WERI-Rb-1 (cell line): ENCODE data around the gene HIVEP3.

Experiments
- DNase-seq: peaks from one replicate; pipeline ENCODE4 v3.0.0-alpha.2; 2020
- H3K27ac ChIP-seq: fragments of 250-450 bp; sonication (Bioruptor Pico); 2 replicates; pipeline ENCODE4 v1.5.1; 2020; ENCODE audit warnings: mild to moderate bottlenecking, moderate library complexity
- H3K27me3 ChIP-seq: fragments of 250-450 bp; sonication (Bioruptor Pico); 2 replicates; pipeline ENCODE4 v1.5.1; 2021; ENCODE audit warnings: mild to moderate bottlenecking, low read depth, moderate library complexity; ENCODE audit not compliant: insufficient read depth, severe bottlenecking
- H3K36me3 ChIP-seq: fragments of 250-450 bp; sonication (Bioruptor Pico); 2 replicates; pipeline ENCODE4 v1.5.1; 2020; ENCODE audit warnings: mild to moderate bottlenecking, moderate library complexity
- H3K4me3 ChIP-seq: 2 replicates; pipeline ENCODE4 v1.5.1; 2011; ENCODE audit warnings: low read depth, mild to moderate bottlenecking, control low read depth, low read length
- H3K9me3 ChIP-seq: fragments of 250-450 bp; sonication (Bioruptor Pico); 2 replicates; pipeline ENCODE4 v1.5.1; 2021; ENCODE audit warnings: mild to moderate bottlenecking, moderate library complexity; ENCODE audit not compliant: severe bottlenecking
- CTCF ChIP-seq: IDR thresholded peaks from 2 replicates; pipeline ENCODE4 v1.5.1; 2011; ENCODE audit warnings: low read depth, mild to moderate bottlenecking, control low read depth, inconsistent platforms, low read length

The HIVEP3 gene

GRCh38 chr1:41662765-41663437, 255.8 kb downstream of the HIVEP3 start:
- no peaks in the 10 kb centered on the region for H3K36me3 ChIP-seq
- peak; percentile 82 for DNase-seq
- H3K4me3 ChIP-seq: peak overlapping the region; percentile 52
- no peaks in the 10 kb centered on the region for H3K9me3 ChIP-seq
- H3K27me3 ChIP-seq: no peaks in the 10 kb centered on the region
- peak overlapping the region; percentile 92 for H3K27ac ChIP-seq
- TF ChIP-seq CTCF: no peak

- no peak for TF ChIP-seq CTCF
- Histone ChIP-seq H3K27ac (peak overlapping the region; percentile 92), H3K4me3 (peak overlapping the region; percentile 68), H3K27me3 (no peaks in the 10 kb centered on the region), H3K9me3 (no peaks in the 10 kb centered on the region), H3K36me3 (no peaks in the 10 kb centered on the region)
- peak; percentile 77 for DNase-seq
Measured at GRCh38 chr1:41662061-41662764, 256.5 kb downstream of the HIVEP3 start.

GRCh38 chr1:41661428-41662060, 257.2 kb downstream of the HIVEP3 start:
- Histone ChIP-seq H3K4me3 (peak overlapping the region; percentile 68), H3K27ac (peak overlapping the region; percentile 40), H3K9me3 (no peaks in the 10 kb centered on the region), H3K36me3 (no peaks in the 10 kb centered on the region), H3K27me3 (no peaks in the 10 kb centered on the region)
- TF ChIP-seq CTCF: 0 out of 2 replicates have a peak, but pooled peaks have one; percentile 0
- no peak for DNase-seq

- Histone ChIP-seq H3K27me3 (no peaks in the 10 kb centered on the region), H3K27ac (no peak overlapping the region), H3K36me3 (no peaks in the 10 kb centered on the region), H3K9me3 (no peaks in the 10 kb centered on the region), H3K4me3 (peak overlapping the region; percentile 68)
- no peak for TF ChIP-seq CTCF
- DNase-seq: no peak
Measured at GRCh38 chr1:41660570-41661427, 257.9 kb downstream of the HIVEP3 start.

GRCh38 chr1:41659903-41660302, 258.8 kb downstream of the HIVEP3 start:
- H3K27me3 ChIP-seq: no peaks in the 10 kb centered on the region
- H3K27ac ChIP-seq: no peak overlapping the region
- no peak for TF ChIP-seq CTCF
- DNase-seq: no peak
- no peak overlapping the region for H3K4me3 ChIP-seq
- H3K36me3 ChIP-seq: no peaks in the 10 kb centered on the region
- H3K9me3 ChIP-seq: no peaks in the 10 kb centered on the region
